SK-N-SH (cell line): ENCODE data around the gene ZNF621. TPM values are rescaled to one million over a fixed set of nuclear protein-coding genes. Genes with fewer than 3 reads are reported as not detected.
A peak's percentile ranks its signal among the peaks of the same experiment; 100 is the strongest.

Experiments
- CTCF ChIA-PET: fragments of 300-600, 350-600 bp; formaldehyde crosslinking; extraction: SDS; loops from one replicate; lab custom pipeline; 2021; lab: Yijun Ruan, JAX
- POLR2A ChIA-PET: fragments of 350-600 bp; sonication (Branson Sonifier 250); formaldehyde crosslinking; extraction: SDS; loops from one replicate; lab custom pipeline; 2020; ENCODE audit warnings: antibody characterized with exemption, inconsistent platforms; lab: Yijun Ruan, JAX
- DNase-seq: peaks from one replicate; pipeline ENCODE4 v3.0.0; 2012
- H2AFZ ChIP-seq: fragments of 200-600 bp; sonication (generic); 2 replicates; pipeline ENCODE4 v1.8.1; 2016; ENCODE audit warnings: antibody characterized with exemption, mild to moderate bottlenecking, low read depth
- H3F3A ChIP-seq: fragments of 200-600 bp; sonication (generic); replicated peaks from 2 replicates; pipeline ENCODE3; 2016; ENCODE audit warnings: antibody characterized with exemption, mild to moderate bottlenecking; ENCODE audit not compliant: insufficient read depth
- H3K27ac ChIP-seq, 2 experiments: fragments of 200-500 bp in 1 of 2; fragments of 200-600 bp in 1 of 2; sonication (Bioruptor generic) in 1 of 2; sonication (generic), shearing (Covaris generic) in 1 of 2; 2 replicates each; pipeline versions ENCODE4 v1.5.1 to v1.6.1; 2014 to 2016; ENCODE audit warnings: low read depth in 2 of 2, inconsistent platforms in 1 of 2, low read length in 1 of 2, mild to moderate bottlenecking in 1 of 2, mixed read lengths in 1 of 2
- H3K27me3 ChIP-seq: fragments of 200-600 bp; sonication (generic), shearing (Covaris generic); 2 replicates; pipeline ENCODE4 v1.6.1; 2016; ENCODE audit warnings: mixed run types; ENCODE audit not compliant: insufficient read depth
- H3K36me3 ChIP-seq, 2 experiments: fragments of 200-500 bp in 1 of 2; fragments of 200-600 bp in 1 of 2; sonication (Bioruptor generic) in 1 of 2; sonication (generic) in 1 of 2; replicated peaks in 1 of 2; 2 replicates each; pipeline versions ENCODE3 to v1.5.1; 2014 to 2016; ENCODE audit warnings: low read length in 1 of 2, mild to moderate bottlenecking in 1 of 2; ENCODE audit not compliant: insufficient read depth in 2 of 2, control insufficient read depth in 1 of 2
- H3K4me1 ChIP-seq, 2 experiments: fragments of 200-500 bp in 1 of 2; fragments of 200-600 bp in 1 of 2; sonication (Bioruptor generic) in 1 of 2; sonication (generic), shearing (Covaris generic) in 1 of 2; 2 replicates each; pipeline versions ENCODE4 v1.5.1 to v1.6.1; 2014 to 2016; ENCODE audit warnings: low read depth in 1 of 2, low read length in 1 of 2, mixed run types in 1 of 2; ENCODE audit not compliant: insufficient read depth in 2 of 2, control insufficient read depth in 1 of 2
- H3K4me2 ChIP-seq: fragments of 200-600 bp; sonication (generic), shearing (Covaris generic); 2 replicates; pipeline ENCODE4 v1.6.1; 2017; ENCODE audit warnings: mixed run types
- H3K4me3 ChIP-seq, 2 experiments: fragments of 200-500 bp in 1 of 2; fragments of 200-600 bp in 1 of 2; sonication (Bioruptor generic) in 1 of 2; sonication (generic), shearing (Covaris generic) in 1 of 2; 2 replicates each; pipeline versions ENCODE4 v1.5.1 to v1.8.1; 2014 to 2016; ENCODE audit warnings: low read depth in 2 of 2, inconsistent platforms in 1 of 2, low read length in 1 of 2, mild to moderate bottlenecking in 1 of 2, mixed read lengths in 1 of 2, moderate library complexity in 1 of 2
- H3K79me2 ChIP-seq: fragments of 200-600 bp; sonication (generic); 2 replicates; pipeline ENCODE4 v1.8.1; 2017; ENCODE audit warnings: mild to moderate bottlenecking; ENCODE audit not compliant: insufficient read depth
- H3K9ac ChIP-seq: fragments of 200-600 bp; sonication (generic); 2 replicates; pipeline ENCODE4 v1.6.1; 2017; ENCODE audit warnings: mixed run types
- H3K9me2 ChIP-seq: fragments of 200-600 bp; sonication (generic); 2 replicates; pipeline ENCODE4 v1.6.1; 2017; ENCODE audit warnings: mixed run types
- H3K9me3 ChIP-seq: fragments of 200-600 bp; sonication (generic); 2 replicates; pipeline ENCODE4 v1.6.1; 2017; ENCODE audit warnings: mixed run types, mild to moderate bottlenecking, moderate library complexity
- H4K20me1 ChIP-seq: fragments of 200-600 bp; sonication (generic); 2 replicates; pipeline ENCODE4 v1.6.1; 2017; ENCODE audit warnings: mild to moderate bottlenecking, mixed run types; ENCODE audit not compliant: insufficient read depth
- CHD2 ChIP-seq: fragments of 150-350 bp; IDR thresholded peaks from 2 replicates; pipeline ENCODE4 v1.6.1; 2018; ENCODE audit warnings: low read length; ENCODE audit not compliant: partially characterized antibody
- CTCF ChIP-seq: fragments of 200-600 bp; sonication (generic); IDR thresholded peaks from 2 replicates; pipeline ENCODE4 v1.6.1; 2017; ENCODE audit warnings: antibody characterized with exemption, mild to moderate bottlenecking, moderate library complexity
- ELF1 ChIP-seq: IDR thresholded peaks from 2 replicates; pipeline ENCODE4 v1.4.0; 2012
- EP300 ChIP-seq, 2 experiments: IDR thresholded peaks; 2 replicates each; pipeline versions ENCODE4 v1.4.0 to v1.6.1; 2012; ENCODE audit warnings: borderline replicate concordance in 1 of 2, low read depth in 1 of 2, low read length in 1 of 2
- EZH2phosphoT487 ChIP-seq: fragments of 200-600 bp; sonication (generic); IDR thresholded peaks from 2 replicates; pipeline ENCODE4 v1.6.1; 2017; ENCODE audit warnings: low read depth, mixed run types, mild to moderate bottlenecking, antibody characterized with exemption, moderate library complexity, borderline replicate concordance
- FOXJ3 ChIP-seq: sonication (generic); formaldehyde crosslinking; IDR thresholded peaks from 2 replicates; pipeline ENCODE4 v1.5.1; 2020; ENCODE audit warnings: mild to moderate bottlenecking, missing genetic modification reagents
- FOXM1 ChIP-seq: IDR thresholded peaks from 2 replicates; pipeline ENCODE4 v1.4.0; 2012; ENCODE audit warnings: low read depth, mild to moderate bottlenecking
- GABPA ChIP-seq: IDR thresholded peaks from 2 replicates; pipeline ENCODE4 v1.4.0; 2012; ENCODE audit warnings: low read depth, mild to moderate bottlenecking
- IRF3 ChIP-seq: fragments of 150-350 bp; IDR thresholded peaks from 2 replicates; pipeline ENCODE4 v1.6.1; 2016; ENCODE audit warnings: mild to moderate bottlenecking, low read depth, low read length
- JUND ChIP-seq: IDR thresholded peaks from 2 replicates; pipeline ENCODE4 v1.4.0; 2012
- MEF2A ChIP-seq: IDR thresholded peaks from 2 replicates; pipeline ENCODE4 v1.4.0; 2012; ENCODE audit warnings: low read depth, borderline replicate concordance
- MXI1 ChIP-seq: IDR thresholded peaks from 2 replicates; pipeline ENCODE4 v1.6.1; 2012; ENCODE audit warnings: mild to moderate bottlenecking, low read depth, low read length, improper control_type of control experiment
- NFIC ChIP-seq: IDR thresholded peaks from 2 replicates; pipeline ENCODE4 v1.4.0; 2012; ENCODE audit warnings: borderline replicate concordance
- POLR2AphosphoS5 ChIP-seq: IDR thresholded peaks from 2 replicates; pipeline ENCODE4 v1.6.1; 2012; ENCODE audit warnings: low read depth, low read length
- RAD21 ChIP-seq: IDR thresholded peaks from 2 replicates; pipeline ENCODE4 v1.6.1; 2012; ENCODE audit warnings: mild to moderate bottlenecking, low read length
- RCOR1 ChIP-seq: fragments of 150-350 bp; IDR thresholded peaks from 2 replicates; pipeline ENCODE4 v1.6.1; 2017; ENCODE audit warnings: antibody characterized with exemption, low read length
- REST ChIP-seq: IDR thresholded peaks from 2 replicates; pipeline ENCODE4 v1.6.1; 2012; ENCODE audit warnings: mild to moderate bottlenecking, low read depth, low read length, moderate library complexity
- RFX5 ChIP-seq: IDR thresholded peaks from 2 replicates; pipeline ENCODE4 v1.6.1; 2012; ENCODE audit warnings: mild to moderate bottlenecking, improper control_type of control experiment, low read length
- SIN3A ChIP-seq: IDR thresholded peaks from 2 replicates; pipeline ENCODE4 v1.6.1; 2012; ENCODE audit warnings: low read depth, mild to moderate bottlenecking, low read length, moderate library complexity, borderline replicate concordance
- SMC3 ChIP-seq: IDR thresholded peaks from 2 replicates; pipeline ENCODE4 v1.6.1; 2012; ENCODE audit warnings: low read depth, low read length, improper control_type of control experiment
- TAF1 ChIP-seq: IDR thresholded peaks from 2 replicates; pipeline ENCODE4 v1.6.1; 2012; ENCODE audit warnings: low read depth, mild to moderate bottlenecking, low read length, moderate library complexity, borderline replicate concordance
- TCF12 ChIP-seq: IDR thresholded peaks from 2 replicates; pipeline ENCODE4 v1.4.0; 2012
- TEAD4 ChIP-seq: IDR thresholded peaks from 2 replicates; pipeline ENCODE4 v1.4.0; 2012; ENCODE audit warnings: mild to moderate bottlenecking, borderline replicate concordance; ENCODE audit not compliant: insufficient read depth
- USF2 ChIP-seq: fragments of 150-350 bp; IDR thresholded peaks from 2 replicates; pipeline ENCODE4 v1.6.1; 2017; ENCODE audit warnings: antibody characterized with exemption, low read length, low read depth, borderline replicate concordance
- YY1 ChIP-seq: IDR thresholded peaks from 2 replicates; pipeline ENCODE4 v1.4.0; 2012; ENCODE audit warnings: low read depth, mild to moderate bottlenecking
- WGBS: methylation state at CpG from one replicate; pipeline ENCODE4 v1.1.6; 2017; ENCODE audit warnings: low lambda C conversion rate; 5-methylcytosine and 5-hydroxymethylcytosine counted together
- polyA plus RNA-seq, 3 experiments: library from polyadenylated mRNA; depleted of rRNA; stranded (reverse); fragments of >200 nt; gene quantifications; 2 replicates each; pipeline ENCODE4 v1.2.3, GENCODE V29; 2012
- TF ChIP-seq, protein P1 (sequence below): IDR thresholded peaks from 2 replicates; pipeline ENCODE4 v1.4.0; 2012; ENCODE audit warnings: low read depth

ZNF621 gene
- 10.3 and 15.5 TPM in 2 replicates for polyA plus RNA-seq (2012; rRNA removed)
- 10.1 and 10.9 TPM in 2 replicates for polyA plus RNA-seq (2012; cell fraction: cytosol; rRNA removed)
- polyA plus RNA-seq (2012; cell fraction: nucleus; rRNA removed): 30.9 and 43.6 TPM in 2 replicates

DNA sequence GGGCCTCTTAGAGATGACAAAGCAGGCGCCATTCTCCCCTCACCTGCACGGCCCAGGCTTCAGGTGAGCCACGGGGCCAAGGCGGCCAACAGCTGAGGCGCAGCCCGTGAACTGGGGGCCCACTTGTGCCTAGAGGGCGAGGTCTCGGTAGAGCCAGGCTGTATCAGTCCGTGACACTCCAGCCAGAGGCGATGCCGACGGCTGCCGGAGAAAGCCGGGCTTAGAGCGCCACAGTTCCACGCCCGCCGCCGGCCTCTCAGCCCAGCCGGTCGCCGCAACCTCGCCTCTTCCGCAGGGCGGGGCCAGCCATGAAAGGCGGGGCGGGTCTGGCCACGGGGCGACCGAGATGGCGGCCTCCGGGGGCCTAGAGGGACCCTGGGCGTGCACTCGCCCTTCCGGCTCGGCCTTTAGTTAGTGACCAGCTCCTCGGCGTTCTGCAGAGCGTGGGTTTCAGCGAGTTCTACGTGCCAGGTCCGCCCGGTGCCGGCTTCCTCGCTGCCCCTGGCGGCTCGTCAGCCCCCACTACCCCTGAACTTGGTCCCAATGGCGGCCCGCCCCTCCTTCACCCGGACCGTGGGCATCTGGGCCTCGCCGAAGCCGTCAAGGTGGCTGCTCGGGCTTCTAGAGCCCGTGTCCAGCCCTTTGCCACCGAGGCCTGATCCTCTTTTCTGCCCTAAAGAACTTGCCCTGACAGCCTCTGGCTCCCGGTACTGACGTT lies at the start of gene ZNF621:
TSS of gene ZNF621 (plus strand) at position 393 of the 718 bp plus-strand sequence. CDS start 881 bp downstream, outside the sequence.
- Histone ChIP-seq H3K27me3 (no peaks in the 10 kb centered on the region), H3K27ac (peak within 1 kb of the TSS; percentile 73 to 86), H3K79me2 (peaks cover 38% of the 10 kb centered on the region), H3K4me1 (peaks cover 0 to 7% of the 10 kb centered on the region in 2 experiments; a peak in 1 of 4 replicates), H3K9ac (peak within 1 kb of the TSS; percentile 97), H3K9me3 (no peaks in the 10 kb centered on the region), H3K4me2 (peak within 1 kb of the TSS; percentile 98), H3K4me3 (peak within 1 kb of the TSS; percentile 83 to 87), H3K9me2 (no peaks in the 10 kb centered on the region), H3K36me3 (peaks cover 18 to 27% of the 10 kb centered on the region in 2 experiments), H2AFZ (peak within 1 kb of the TSS; percentile 96), H3F3A (peaks cover 4% of the 10 kb centered on the region), H4K20me1 (no peaks in the 10 kb centered on the region)
- DNase-seq: peak; percentile 98
- WGBS: 2% methylated on average over 23 of the region's 59 CpGs
- ChIA-PET CTCF (interaction anchor here (1.0 to 2.5 kb wide), 4 partner anchors 19 to 1575 kb away, joined by 3 to 9 read pairs (median 5); partner anchors contain the start of gene ZNF620), POLR2A (interaction anchor here (1.0 to 3.6 kb wide), 6 partner anchors 8 to 675 kb away, joined by 4 to 45 read pairs (median 4); partner anchors contain the start of genes CTNNB1, RPL14, ZNF619 and ZNF620)
- TF ChIP-seq MXI1 (peak; percentile 83), ELF1 (peak; percentile 88), TEAD4 (no peak), SMC3 (no peak), EZH2phosphoT487 (no peak), MEF2A (no peak), YY1 (peak; percentile 90), FOXM1 (no peak), IRF3 (no peak), TCF12 (no peak; the same call in 1 of the 2 replicates), CHD2 (peak; percentile 68), USF2 (no peak), SIN3A (peak; percentile 85; the same call in 1 of the 2 replicates), POLR2AphosphoS5 (peak; percentile 93), TAF1 (peak; percentile 96), REST (no peak), CTCF (no peak; the same call in 1 of the 2 replicates), NFIC (no peak), JUND (no peak), RAD21 (no peak), GABPA (peak; percentile 71), EP300 (IDR thresholded peaks at IDR 0.05; ENCODE audit: borderline replicate concordance in 1 of 2, low read depth in 1 of 2, low read length in 1 of 2) (peak in 1 of 2 experiments; percentile 44; a peak in 1 of 4 replicates), RCOR1 (no peak), FOXJ3 (CRISPR knock-in tag) (peak; percentile 50; the same call in 1 of the 2 replicates), RFX5 (no peak)
- TF ChIP-seq, protein P1, sequence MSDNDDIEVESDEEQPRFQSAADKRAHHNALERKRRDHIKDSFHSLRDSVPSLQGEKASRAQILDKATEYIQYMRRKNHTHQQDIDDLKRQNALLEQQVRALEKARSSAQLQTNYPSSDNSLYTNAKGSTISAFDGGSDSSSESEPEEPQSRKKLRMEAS: peak; percentile 91
